OCI-LY1 (cell line): ENCODE results near the gene SIK3.

ENCODE experiments used
- H2AFZ ChIP-seq: fragments of 200-600 bp; sonication (generic), shearing (Covaris generic); 2 replicates; pipeline ENCODE4 v1.6.0; 2014; ENCODE audit warnings: antibody characterized with exemption, mild to moderate bottlenecking, low read length
- H3F3A ChIP-seq: fragments of 200-600 bp; sonication (generic), shearing (Covaris generic); 2 replicates; pipeline ENCODE4 v1.6.0; 2014; ENCODE audit warnings: mild to moderate bottlenecking, antibody characterized with exemption, low read length, moderate library complexity; ENCODE audit not compliant: insufficient read depth
- H3K27ac ChIP-seq: fragments of 200-600 bp; sonication (generic); 2 replicates; pipeline ENCODE4 v1.5.1; 2014; ENCODE audit warnings: low read length, mixed run types, mild to moderate bottlenecking, low read depth; ENCODE audit not compliant: poor library complexity, severe bottlenecking
- H3K27me3 ChIP-seq: fragments of 200-600 bp; sonication (generic); 2 replicates; pipeline ENCODE4 v1.6.0; 2014; ENCODE audit warnings: antibody characterized with exemption, mild to moderate bottlenecking, low read length, moderate library complexity; ENCODE audit not compliant: insufficient read depth
- H3K36me3 ChIP-seq: fragments of 200-600 bp; sonication (generic); 2 replicates; pipeline ENCODE4 v1.6.1; 2014; ENCODE audit warnings: mild to moderate bottlenecking, antibody characterized with exemption, low read length, moderate library complexity, mixed read lengths; ENCODE audit not compliant: insufficient read depth
- H3K4me1 ChIP-seq: fragments of 200-600 bp; sonication (generic); 2 replicates; pipeline ENCODE4 v1.5.1; 2014; ENCODE audit warnings: mild to moderate bottlenecking, low read length, moderate library complexity; ENCODE audit not compliant: insufficient read depth, severe bottlenecking
- H3K4me2 ChIP-seq: fragments of 200-600 bp; sonication (generic), shearing (Covaris generic); 2 replicates; pipeline ENCODE4 v1.6.1; 2014; ENCODE audit warnings: low read length
- H3K4me3 ChIP-seq: fragments of 200-600 bp; sonication (generic); 2 replicates; pipeline ENCODE4 v1.5.1; 2014; ENCODE audit warnings: low read length, low read depth, mild to moderate bottlenecking, mixed read lengths; ENCODE audit not compliant: poor library complexity, severe bottlenecking
- H3K79me2 ChIP-seq: fragments of 200-600 bp; shearing (Covaris generic); 2 replicates; pipeline ENCODE4 v1.6.1; 2016; ENCODE audit warnings: mixed run types, low read length, mixed read lengths; ENCODE audit not compliant: insufficient read depth
- H3K9ac ChIP-seq: fragments of 200-600 bp; sonication (generic), shearing (Covaris generic); 2 replicates; pipeline ENCODE4 v1.6.1; 2014; ENCODE audit warnings: mild to moderate bottlenecking, low read length, mixed read lengths
- H3K9me2 ChIP-seq: fragments of 200-600 bp; sonication (generic), shearing (Covaris generic); 2 replicates; pipeline ENCODE4 v1.6.1; 2014; ENCODE audit warnings: low read depth, mild to moderate bottlenecking, low read length, mixed read lengths
- H3K9me3 ChIP-seq: fragments of 200-600 bp; shearing (Covaris generic); 2 replicates; pipeline ENCODE4 v1.6.1; 2014; ENCODE audit warnings: low read length, mixed read lengths
- H4K20me1 ChIP-seq: fragments of 200-600 bp; sonication (generic), shearing (Covaris generic); 2 replicates; pipeline ENCODE4 v1.6.0; 2016; ENCODE audit warnings: mild to moderate bottlenecking, low read length; ENCODE audit not compliant: insufficient read depth
- EZH2 ChIP-seq: fragments of 200-600 bp; sonication (generic), shearing (Covaris generic); IDR thresholded peaks from 2 replicates; pipeline ENCODE4 v1.8.0; 2017; ENCODE audit warnings: borderline replicate concordance, mixed run types, mild to moderate bottlenecking, antibody characterized with exemption, low read length, moderate library complexity, mixed read lengths
- TF ChIP-seq, protein P1 (sequence below): fragments of 200-600 bp; sonication (generic), shearing (Covaris generic); IDR thresholded peaks from 2 replicates; pipeline ENCODE4 v1.5.1; 2017; ENCODE audit warnings: mild to moderate bottlenecking, antibody characterized with exemption, low read length, moderate library complexity, mixed read lengths

Gene SIK3

DNA sequence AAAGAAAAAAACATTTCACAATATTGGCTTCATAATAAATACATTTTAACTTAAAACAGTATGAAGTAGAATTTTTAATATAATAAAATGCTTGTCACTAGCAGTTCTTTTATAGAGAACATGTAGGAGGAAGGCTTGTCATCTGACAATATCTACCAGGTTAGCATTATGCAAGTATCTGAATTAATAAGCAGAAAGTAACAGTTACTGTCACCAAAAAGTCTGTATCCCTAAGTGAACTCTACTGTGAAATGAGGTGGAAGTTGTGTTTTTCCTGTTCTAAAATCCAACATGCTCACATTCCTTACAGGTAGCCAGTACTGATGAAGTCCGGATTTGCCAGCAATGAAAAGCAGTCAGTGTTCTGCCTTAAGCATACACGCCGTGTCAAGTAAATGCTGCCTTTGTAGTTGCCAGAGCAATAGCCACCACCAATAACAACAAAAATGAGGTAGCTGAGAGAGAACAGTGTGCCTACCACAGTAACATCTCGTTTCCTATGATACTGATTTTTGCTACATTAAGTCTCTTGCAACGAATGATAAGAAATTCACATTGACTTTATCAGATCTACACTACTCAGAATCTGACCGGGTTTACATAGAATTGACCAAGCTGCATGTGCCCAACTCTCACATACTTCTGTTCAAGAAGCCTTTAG lies 95.5 kb downstream of the SIK3 start:
- no peaks in the 10 kb centered on the region for H4K20me1 ChIP-seq
- H3K9me2 ChIP-seq: no peaks in the 10 kb centered on the region
- H3K9ac ChIP-seq: no peak overlapping the region
- peaks cover 71% of the 10 kb centered on the region for H3K79me2 ChIP-seq
- no peaks in the 10 kb centered on the region for H3F3A ChIP-seq
- TF ChIP-seq, protein P1, sequence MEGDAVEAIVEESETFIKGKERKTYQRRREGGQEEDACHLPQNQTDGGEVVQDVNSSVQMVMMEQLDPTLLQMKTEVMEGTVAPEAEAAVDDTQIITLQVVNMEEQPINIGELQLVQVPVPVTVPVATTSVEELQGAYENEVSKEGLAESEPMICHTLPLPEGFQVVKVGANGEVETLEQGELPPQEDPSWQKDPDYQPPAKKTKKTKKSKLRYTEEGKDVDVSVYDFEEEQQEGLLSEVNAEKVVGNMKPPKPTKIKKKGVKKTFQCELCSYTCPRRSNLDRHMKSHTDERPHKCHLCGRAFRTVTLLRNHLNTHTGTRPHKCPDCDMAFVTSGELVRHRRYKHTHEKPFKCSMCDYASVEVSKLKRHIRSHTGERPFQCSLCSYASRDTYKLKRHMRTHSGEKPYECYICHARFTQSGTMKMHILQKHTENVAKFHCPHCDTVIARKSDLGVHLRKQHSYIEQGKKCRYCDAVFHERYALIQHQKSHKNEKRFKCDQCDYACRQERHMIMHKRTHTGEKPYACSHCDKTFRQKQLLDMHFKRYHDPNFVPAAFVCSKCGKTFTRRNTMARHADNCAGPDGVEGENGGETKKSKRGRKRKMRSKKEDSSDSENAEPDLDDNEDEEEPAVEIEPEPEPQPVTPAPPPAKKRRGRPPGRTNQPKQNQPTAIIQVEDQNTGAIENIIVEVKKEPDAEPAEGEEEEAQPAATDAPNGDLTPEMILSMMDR: no peak
- no peak for TF ChIP-seq EZH2
- no peaks in the 10 kb centered on the region for H3K27me3 ChIP-seq
- H3K4me2 ChIP-seq: no peak overlapping the region
- no peaks in the 10 kb centered on the region for H3K9me3 ChIP-seq
- peak overlapping the region; percentile 53 for H3K27ac ChIP-seq
- no peak overlapping the region for H3K4me3 ChIP-seq
- H3K4me1 ChIP-seq: peaks cover 74% of the 10 kb centered on the region
- no peak overlapping the region for H2AFZ ChIP-seq
- no peaks in the 10 kb centered on the region for H3K36me3 ChIP-seq

GRCh38 chr11:117000014-117000737 lies 98.1 kb downstream of the SIK3 start:
- Histone ChIP-seq H3K36me3 (no peaks in the 10 kb centered on the region), H3K9me2 (no peaks in the 10 kb centered on the region), H3F3A (no peaks in the 10 kb centered on the region), H2AFZ (no peak overlapping the region), H3K4me1 (peaks cover 56% of the 10 kb centered on the region), H3K4me3 (no peak overlapping the region), H3K9ac (no peak overlapping the region), H3K9me3 (no peaks in the 10 kb centered on the region), H3K4me2 (no peak overlapping the region), H3K27me3 (no peaks in the 10 kb centered on the region), H3K79me2 (peaks cover 72% of the 10 kb centered on the region), H4K20me1 (no peaks in the 10 kb centered on the region), H3K27ac (no peak overlapping the region)
- no peak for TF ChIP-seq EZH2
- TF ChIP-seq, protein P1: no peak

- Histone ChIP-seq H3K9me3 (no peaks in the 10 kb centered on the region), H3K4me2 (no peak overlapping the region), H3K9ac (no peak overlapping the region), H3K27me3 (no peaks in the 10 kb centered on the region), H2AFZ (no peak overlapping the region), H3K36me3 (no peaks in the 10 kb centered on the region), H3F3A (no peaks in the 10 kb centered on the region), H3K4me3 (no peak overlapping the region), H4K20me1 (no peaks in the 10 kb centered on the region), H3K27ac (no peak overlapping the region), H3K4me1 (peaks cover 51% of the 10 kb centered on the region), H3K9me2 (no peaks in the 10 kb centered on the region), H3K79me2 (peaks cover 80% of the 10 kb centered on the region)
- no peak for TF ChIP-seq EZH2
- TF ChIP-seq, protein P1: no peak
Measured at GRCh38 chr11:116997071-116997470, 101.2 kb downstream of the SIK3 start.
